GM23338 (cell line): Measurements from ENCODE around the gene GRHPR.

Experiments
- CREB1 ChIP-seq: fragments of 250-450 bp; sonication (Bioruptor Pico); IDR thresholded peaks from 2 replicates; pipeline ENCODE4 v1.5.0; 2020; ENCODE audit warnings: low read depth, mild to moderate bottlenecking, moderate library complexity
- CTCF ChIP-seq, 2 experiments: fragments of 200-600 bp in 1 of 2; sonication (generic) in 1 of 2; conservative IDR thresholded peaks; 2 replicates each; pipeline versions ENCODE4 v1.5.1 to v1.6.1; 2016 to 2017; ENCODE audit warnings: antibody characterized with exemption in 2 of 2, low read depth in 2 of 2, mild to moderate bottlenecking in 2 of 2, moderate library complexity in 1 of 2
- EZH2 ChIP-seq: fragments of 200-600 bp; sonication (generic); IDR thresholded peaks from one replicate; pipeline ENCODE4 v1.8.0; 2017; ENCODE audit warnings: antibody characterized with exemption, mild to moderate bottlenecking, low read depth; ENCODE audit not compliant: unreplicated experiment
- POLR2AphosphoS5 ChIP-seq: IDR thresholded peaks from 2 replicates; pipeline ENCODE4 v1.6.1; 2016; ENCODE audit warnings: antibody characterized with exemption, low read depth
- REST ChIP-seq: IDR thresholded peaks from one replicate; pipeline ENCODE4 v1.6.1; 2018; ENCODE audit warnings: antibody characterized with exemption; ENCODE audit not compliant: unreplicated experiment
- STAT1 ChIP-seq: IDR thresholded peaks from one replicate; pipeline ENCODE4 v1.6.1; 2016; ENCODE audit warnings: antibody characterized with exemption; ENCODE audit not compliant: unreplicated experiment
- ZNF114 ChIP-seq: fragments of 250-450 bp; sonication (Bioruptor Pico); IDR thresholded peaks from 2 replicates; pipeline ENCODE4 v1.5.0; 2020; ENCODE audit warnings: mild to moderate bottlenecking, moderate library complexity

DNA sequence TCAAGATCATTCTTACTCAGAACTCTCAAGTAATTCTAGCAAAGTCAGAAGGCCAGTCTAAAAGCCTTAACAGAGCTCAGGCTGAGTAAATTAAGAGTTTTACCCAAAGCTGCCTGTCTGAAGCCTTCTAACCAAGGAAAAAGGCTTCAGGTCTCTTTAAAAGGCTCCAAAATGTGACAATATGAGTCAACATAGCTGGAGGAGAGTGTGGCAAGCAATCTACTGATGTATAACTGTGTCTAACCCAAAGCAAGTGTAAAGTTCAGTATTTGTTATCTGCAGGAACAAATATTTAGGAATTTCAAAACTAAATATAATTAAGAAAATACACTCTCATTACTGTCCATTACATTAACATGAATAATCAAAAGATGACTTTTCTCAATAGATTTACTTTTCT lies 31.7 kb downstream of the GRHPR start:
- TF ChIP-seq CTCF (conservative IDR thresholded peaks at IDR 0.05; ENCODE audit: low read depth in 2 of 2) = no peak
- no peak for TF ChIP-seq POLR2AphosphoS5
- no peak for TF ChIP-seq EZH2
- TF ChIP-seq ZNF114 (CRISPR knock-in tag) = no peak
- no peak for TF ChIP-seq REST
- no peak for TF ChIP-seq CREB1 (CRISPR knock-in tag)
- TF ChIP-seq STAT1 = no peak
